Stimulated activated CD8-positive, alpha-beta memory T cell treated with anti-CD3 and anti-CD28 coated beads, Interleukin-15, amount 100 ng/mL, for 24 hours (primary cell): ENCODE measurements around the gene EZH1.
A peak's percentile ranks its signal among the peaks of the same experiment; 100 is the strongest.

Experiments used
- DNase-seq: peaks from one replicate; pipeline ENCODE4 v3.0.0-alpha.2; 2020; ENCODE audit warnings: low read depth

EZH1 gene

DNA sequence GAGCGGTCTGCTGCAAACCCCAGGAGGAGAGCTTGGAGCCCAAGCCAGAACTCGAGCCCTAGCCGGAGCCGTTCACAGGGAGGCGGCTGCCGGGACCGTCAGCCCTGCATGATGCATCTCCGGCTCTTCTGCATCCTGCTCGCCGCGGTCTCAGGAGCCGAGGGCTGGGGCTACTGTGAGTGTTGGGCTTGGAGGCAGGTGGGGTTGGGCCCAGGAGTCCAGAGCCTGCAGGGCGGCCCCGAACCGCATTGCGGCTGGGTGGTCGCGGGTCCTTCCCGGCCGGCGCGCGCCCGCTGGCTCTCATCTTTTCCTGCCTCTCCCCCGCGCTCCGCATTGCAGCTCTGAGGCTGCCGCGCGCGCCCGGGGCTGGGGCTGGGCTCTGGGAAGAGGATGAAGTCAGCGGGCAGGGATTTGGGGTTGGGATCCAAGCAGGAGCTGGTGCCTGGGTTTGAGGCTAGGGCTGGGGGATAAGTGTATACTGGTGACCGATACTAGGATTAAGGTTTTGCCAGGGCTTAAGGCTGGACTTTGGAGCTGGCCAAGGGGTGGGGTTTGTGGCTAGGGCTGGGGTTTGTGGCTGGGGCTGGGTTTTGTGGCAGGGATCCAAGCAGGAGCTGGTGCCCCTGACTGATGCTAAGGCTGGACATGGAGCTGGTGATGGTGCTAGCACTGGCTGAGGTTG lies 62.0 kb downstream of the EZH1 start:
- DNase-seq = no peak

DNA sequence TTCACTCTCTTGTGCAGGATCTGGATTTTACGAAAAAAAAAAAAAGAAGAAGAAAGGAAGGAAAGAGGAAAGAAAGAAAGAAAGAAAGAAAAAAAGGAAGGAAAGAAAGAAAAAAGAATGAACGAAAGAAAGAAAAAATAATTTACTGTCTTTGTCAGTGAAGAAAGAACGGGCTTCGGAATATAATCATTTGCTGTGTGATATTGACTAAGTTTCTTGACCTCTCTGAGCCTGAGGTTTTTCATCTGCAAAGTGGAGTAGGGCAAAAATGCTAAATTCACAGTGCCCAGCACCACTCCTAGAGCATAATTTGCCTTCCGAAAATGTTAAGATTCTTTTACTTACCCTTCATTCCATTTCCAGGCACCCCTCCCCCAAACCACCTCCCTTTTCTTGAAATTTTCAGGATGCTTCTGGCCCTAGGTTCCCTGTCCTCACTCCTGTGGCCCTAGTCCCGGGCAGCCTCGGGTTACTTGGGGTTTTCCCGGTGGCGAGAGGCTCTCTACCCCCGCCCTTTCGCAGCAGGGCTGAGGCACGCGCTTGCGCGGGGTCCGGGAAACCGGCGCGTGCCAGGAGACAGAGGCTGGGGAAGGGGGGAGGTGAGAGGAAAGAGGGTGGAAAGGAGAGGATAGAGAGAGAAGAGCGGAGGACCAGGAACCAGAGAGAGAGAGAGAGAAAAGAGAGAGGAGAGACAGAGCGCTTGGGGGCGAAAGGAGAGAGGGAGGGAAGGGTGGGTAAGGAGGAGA lies 62.7 kb downstream of the EZH1 start, which contains the start of gene CNTNAP1:
Gene CNTNAP1 (plus strand): TSS at position 556 of the 746 bp plus-strand sequence. CDS start 299 bp downstream, outside the sequence.
- DNase-seq = no peak

DNA sequence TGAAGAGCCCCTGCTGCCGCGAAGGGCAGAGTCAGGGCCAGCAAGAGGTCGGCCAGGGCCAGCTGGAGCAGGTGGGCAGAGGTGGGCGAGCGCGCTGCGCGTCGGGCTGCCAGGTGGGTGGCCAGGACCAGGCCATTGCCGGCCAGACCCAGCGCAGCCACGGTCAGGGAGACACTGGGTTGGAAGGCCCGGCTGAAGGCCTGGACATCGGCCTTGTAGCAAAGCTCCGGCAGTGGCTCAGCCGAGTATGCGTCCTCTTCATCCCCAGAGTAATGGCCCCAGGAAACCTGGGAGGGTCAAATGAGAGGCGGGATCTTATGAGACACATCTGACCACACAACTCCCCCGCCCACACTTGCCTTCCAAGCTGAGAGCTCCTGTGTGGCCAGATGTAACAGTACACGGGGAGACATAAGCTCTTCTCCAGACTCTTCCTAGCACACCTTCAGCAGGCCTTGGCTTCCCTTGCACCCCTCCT lies 64.5 kb downstream of the EZH1 start:
- no peak for DNase-seq

DNA sequence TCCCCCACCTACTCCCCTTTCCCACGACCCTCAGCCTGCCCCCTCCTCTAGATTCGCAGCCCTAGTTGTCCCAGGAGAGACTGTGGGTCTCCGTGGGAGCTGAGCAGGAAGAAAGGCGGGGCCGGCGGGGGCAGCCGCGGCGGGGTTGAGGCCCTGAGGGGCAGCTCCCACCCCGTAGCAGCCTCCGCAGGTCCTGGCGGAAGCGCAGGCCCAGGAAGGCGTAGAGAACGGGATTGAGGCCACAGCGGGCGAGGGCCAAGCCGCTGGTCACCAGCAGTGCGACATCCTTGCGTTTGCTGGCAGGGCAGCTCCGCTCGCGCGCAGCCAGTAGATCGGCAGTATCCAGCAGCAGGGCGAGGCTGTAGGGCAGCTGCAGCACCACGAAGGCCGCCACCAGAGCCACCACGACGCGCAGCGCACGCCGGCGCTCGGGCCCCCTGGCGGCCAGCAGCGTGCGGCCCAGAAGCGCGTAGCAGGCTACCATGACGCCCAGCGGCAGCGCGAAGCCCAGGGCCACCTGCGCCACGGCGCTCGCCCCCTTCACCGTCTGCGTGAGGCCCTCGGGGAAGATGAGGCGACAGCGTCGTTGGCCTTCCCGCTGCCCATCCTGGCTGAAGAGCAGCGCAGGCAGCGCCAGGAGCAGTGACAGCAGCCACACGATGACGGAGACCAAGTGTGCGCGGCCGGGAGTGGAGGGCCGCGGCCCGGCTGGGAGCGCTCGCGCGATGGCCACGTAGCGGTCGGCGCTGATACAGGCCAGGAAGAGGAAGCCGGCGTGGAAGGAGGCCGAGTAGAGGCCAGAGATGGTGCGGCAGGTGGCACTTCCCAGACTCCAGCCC lies 65.1 kb downstream of the EZH1 start:
- no peak for DNase-seq

DNA sequence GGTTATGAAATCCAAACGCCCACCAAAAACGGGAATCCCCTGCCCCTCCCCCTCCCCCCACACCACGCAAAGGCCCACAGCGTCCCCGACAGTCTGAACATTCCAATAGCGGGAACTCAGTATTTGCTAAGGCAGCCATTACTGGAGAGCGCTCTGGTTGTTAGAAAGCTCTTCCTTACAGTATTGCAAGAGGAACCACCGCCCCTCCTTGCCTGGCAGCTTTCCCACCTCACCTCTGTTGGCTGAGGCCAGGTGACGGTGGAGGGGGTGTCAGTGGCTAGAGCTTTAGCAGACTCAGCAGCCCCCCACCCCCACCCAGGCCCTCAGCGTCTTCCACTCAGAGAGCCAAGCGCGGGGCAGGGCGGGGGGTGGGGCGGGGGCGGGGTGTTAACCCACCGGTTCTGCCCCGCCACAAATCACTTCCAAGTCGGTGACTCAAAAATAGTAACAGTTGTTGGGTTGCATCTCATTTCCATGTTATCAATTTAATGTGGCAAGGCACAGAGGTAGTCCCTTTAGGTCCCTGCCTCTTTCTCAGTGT lies 65.8 kb downstream of the EZH1 start:
- no peak for DNase-seq

DNA sequence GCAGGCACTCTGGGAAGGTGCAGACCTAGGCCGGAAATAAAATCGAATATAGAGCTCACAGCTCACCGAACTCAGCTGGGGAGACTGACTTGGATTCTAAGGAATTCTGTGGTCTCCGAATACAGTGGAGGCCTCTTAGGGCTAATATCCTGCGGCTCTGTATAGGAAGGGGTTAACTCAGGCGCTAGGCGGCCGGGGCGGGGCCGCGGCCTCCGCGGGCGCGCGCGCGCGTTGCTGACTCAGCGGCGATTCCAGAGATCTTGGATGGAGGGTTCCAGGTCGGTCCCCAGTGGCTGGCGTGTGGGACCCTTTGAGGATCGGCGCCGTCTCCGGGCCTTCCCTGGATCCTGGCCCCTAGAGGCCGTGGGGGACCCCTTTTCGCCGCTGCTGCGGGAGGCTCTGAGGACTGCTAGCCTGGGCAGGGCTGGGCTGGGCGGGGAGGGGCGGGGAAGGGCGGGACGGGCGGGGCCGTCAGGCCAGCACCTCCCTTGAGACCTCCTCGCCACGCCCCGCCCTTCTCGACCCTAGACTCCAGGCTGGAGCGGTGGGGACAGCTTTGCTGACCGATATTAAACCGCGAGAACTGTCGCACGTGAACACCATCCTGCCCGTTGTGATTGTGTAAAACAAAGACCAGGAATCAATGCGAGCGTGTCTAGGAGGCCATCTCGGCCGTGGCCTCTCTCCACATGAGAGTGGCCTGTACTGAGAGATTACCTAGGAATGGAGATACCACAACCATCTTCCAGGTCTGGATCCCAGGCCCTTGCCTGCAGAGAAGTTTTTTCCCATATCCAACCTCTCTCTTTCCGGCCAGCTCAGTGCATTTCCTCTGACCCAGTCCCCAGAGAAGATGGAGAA lies 66.7 kb downstream of the EZH1 start:
- DNase-seq = no peak

DNA sequence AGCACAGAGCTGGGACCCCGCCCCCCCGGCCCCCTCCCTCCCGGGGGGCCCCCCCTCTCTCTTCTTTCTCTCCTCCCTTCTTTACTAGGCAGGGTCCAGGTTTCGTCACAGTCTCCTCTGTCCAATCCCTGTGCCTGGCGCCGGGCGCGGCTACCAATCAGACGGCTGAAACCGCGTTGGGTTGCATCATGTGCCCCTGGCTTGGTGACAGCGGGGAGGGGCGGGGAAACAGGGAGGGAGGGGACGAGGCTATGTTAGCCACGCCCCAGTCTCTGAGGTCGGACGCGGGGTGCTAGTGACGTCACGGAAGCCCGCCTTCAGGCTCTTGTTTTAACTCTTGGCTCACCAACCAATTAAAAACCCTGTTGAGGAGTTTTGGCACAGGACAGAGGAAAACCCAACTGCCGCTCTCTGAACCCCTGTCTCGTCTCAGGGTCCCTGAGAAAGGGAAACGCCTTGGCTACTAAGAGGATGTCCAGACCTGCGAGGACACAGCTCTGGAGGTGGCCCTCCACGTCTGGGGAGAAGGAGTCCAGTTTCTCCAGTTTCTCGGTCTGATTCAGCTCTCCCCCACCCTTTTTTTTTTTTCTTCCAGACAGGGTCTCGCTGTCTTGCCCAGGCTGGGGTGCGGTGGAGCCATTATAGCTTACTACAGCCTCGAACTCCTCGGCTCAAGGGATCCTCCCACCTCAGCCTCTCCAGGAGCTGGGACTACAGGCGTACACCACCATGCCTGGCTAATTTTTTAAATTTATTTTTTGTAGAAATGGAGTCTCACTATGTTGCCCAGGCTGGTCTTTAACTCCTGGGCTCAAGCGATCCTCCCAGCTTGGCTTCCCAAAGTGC lies 67.6 kb downstream of the EZH1 start:
- peak; percentile 93 for DNase-seq

DNA sequence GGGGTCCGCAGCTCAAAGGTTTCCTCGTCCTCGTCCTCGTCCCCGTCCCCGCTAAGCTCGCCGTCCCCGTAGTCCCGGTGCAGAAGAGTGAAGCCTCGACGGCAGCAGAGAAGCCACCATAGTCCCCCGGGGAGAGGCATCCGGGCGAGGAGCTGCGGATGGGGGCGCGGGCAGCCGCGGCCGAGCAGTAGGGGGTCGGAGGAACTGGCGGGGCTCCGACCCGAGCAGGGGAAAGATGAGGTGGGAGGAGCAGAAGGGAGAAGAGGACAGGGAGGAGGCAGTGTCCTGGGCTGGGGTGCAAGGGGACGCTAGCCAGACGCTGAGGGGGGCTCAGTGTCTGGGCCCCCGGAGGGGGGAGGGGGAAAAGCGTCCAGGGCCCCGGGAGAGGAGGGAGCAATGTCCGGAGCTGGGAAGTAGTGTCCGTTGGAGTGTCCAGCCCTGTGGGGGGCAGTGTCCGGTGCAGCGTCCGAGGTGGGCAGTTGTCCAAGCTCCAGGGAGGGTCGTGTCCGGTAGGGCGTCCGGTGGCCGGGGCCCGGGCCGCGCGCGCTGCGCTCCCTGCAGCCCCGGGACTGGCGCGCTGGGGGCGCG lies 68.3 kb downstream of the EZH1 start, which contains the start of gene PLEKHH3:
Gene PLEKHH3 (minus strand): TSS at position 571 of the 588 bp plus-strand sequence. CDS start 431 bp downstream, at position 140.
- DNase-seq = no peak

DNA sequence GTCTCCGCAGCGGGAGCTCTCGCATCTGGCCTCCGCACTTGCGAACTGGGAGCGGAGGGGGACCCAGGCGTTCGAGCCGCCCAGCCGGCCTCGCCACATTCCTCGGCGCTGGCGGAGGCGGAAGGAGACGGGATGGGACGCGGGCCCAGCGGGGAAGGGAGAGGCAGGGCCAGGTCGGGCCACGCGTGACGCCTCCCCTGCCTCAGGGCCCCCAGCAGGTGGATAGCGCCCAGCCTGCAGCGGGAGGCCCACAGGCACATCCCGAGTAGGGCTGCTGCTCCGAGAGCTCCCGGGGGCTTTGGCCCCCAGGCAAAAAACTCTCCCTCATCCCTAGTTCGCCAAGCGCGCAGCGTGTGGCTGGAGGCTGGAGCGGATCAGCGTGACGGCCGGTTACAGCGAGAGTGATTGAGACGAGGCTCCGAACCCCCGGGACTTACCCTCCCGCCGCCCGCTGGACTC lies 68.8 kb downstream of the EZH1 start:
- DNase-seq = no peak

DNA sequence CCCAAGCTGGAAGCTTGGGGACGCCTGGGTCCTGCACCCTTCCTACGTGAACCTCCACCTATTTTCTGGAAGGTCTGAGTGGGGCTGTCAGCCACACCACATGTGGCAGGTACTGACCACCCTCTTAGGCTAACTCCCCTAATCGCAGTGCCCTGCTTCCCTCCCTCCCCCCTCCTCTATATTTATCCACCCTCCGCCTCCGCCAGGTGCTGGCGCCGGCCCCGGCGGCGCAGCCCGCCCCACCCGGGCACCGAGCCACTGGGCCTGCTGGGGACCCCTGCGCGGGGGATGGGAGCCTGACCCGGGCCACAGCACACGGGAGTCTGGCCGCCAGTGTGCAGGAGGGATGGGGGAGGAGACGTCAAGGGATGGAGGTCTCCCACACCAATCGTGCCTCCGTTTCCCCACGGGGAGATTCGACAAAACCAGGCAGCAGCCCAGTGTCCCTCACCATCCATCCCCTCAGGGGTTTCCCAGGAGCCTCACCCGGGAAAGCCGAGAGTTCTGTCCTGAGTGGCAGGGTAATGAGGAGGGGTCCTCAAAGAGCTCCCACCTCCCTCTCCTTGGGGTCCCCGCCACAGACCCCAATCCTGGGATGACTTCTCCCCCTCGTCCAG lies 69.4 kb downstream of the EZH1 start:
- no peak for DNase-seq

DNA sequence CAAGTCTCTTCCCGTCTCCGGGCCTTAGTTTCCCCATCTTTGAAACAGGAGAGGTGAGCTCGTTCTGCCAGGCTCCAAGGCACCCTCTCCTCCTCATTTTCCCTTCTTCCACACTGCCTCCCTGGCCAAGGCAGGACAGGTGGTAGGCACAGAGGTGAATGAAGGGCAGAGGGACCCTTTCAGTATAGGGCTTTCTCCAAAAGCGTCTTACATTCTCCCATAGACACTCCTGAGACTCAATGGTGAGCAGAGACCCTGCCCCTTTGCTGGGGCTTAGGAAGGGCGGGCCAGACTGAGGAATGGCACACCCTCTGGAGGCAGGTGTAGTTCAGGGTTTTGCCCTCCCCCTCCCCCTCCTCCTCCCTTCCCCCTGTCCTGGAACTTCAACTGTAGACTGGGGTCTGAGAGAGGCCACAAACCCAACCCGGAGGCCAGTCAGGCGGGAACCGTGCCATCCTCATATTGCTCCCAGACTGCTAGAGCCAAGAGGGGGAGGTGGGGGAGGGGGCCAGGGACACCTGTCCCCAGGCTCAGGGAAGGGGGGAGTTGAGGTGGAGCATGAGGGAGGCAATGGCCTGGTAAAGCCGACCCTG lies 70.0 kb downstream of the EZH1 start:
- DNase-seq = no peak

DNA sequence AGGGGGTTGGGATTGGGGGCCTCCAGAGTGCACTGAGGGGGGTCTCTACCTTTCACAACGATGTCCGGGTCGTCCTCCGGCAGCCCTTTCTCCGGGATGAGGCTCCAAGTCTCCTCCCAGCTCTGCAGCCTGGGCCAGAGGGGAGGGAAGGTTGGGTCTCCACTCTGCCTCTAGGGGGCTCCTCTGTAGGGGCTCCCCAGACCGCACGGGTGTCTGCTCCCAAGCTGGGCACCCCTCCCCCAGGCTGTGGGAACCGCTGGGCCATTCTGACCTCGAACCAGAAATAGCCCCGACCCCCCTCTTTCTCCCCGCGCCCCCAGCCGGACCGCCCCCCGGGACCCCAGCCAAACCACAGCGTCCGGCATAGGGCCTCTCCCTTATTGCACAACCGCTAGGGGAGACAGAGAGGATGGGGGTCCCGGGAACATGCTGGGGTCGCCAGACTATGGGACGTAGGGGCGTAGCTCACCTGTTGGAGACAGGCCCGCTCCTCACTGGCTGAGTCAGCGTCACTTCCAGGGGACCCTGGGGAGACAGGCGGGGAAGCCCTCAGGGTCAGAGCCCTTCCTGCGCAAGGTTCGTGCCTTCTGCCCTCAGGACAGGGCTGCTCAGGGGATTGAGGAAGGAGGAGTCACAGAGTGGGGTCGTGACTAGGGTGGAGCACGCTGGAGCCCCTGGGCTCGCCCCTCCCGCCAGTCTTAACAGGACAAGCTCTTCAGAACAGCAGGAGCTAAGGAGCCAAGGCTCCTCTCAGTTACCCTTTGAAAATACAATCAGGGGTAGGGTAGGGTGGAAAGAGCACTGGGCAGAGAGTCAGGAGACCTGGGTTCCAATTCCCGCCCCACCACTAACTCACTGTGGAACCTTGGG lies 70.7 kb downstream of the EZH1 start:
- DNase-seq = no peak

DNA sequence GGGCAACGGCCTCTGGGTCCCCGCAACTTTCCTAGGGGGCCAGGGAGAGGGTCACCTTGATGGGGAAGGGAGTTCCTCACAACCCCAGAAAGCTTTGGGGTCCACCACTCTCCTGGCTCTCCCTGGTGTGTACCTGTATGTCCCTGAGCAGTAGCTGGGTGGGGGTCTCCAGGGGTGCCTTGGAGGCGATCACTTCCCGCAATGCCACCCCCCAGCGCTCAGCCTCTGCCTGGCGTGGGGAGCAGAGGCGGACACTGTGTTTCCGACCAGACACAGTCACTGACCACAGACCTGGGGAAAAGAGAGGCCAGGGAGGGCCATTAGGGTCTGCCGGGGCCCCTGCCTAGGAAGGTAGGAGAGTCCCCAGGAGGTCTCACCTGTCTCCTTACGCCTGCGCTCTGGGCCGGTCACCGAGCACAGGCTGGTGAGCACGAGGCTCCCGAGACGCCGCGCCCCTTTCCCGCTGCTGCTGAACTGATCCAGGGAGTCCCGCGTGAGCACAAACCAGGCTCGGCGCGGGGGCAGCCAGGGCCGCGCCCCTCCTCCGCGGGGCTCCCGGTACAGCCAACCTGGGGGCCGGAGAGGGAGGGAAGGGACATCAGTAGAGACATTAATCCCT lies 71.5 kb downstream of the EZH1 start:
- DNase-seq = no peak

DNA sequence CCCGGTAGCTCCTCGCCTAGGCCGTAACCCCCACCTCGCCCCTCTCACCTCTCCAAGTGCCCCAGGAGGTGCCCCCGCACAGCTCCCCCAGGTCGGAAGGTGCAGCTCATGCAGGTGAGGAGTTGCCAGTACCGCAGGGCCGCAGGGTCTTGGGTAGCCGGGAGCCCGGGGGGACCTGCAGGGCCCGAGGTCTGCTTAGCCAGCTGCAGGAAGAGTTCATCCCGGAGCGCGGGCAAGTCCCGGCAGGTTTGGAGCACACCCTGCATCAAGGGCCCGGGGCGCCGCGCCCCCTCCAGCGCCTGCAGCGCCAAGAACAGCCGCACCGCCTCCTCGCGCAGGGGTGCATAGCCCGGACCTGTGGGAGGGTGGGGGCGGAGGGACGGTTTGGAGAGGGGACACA lies 72.8 kb downstream of the EZH1 start:
- no peak for DNase-seq

DNA sequence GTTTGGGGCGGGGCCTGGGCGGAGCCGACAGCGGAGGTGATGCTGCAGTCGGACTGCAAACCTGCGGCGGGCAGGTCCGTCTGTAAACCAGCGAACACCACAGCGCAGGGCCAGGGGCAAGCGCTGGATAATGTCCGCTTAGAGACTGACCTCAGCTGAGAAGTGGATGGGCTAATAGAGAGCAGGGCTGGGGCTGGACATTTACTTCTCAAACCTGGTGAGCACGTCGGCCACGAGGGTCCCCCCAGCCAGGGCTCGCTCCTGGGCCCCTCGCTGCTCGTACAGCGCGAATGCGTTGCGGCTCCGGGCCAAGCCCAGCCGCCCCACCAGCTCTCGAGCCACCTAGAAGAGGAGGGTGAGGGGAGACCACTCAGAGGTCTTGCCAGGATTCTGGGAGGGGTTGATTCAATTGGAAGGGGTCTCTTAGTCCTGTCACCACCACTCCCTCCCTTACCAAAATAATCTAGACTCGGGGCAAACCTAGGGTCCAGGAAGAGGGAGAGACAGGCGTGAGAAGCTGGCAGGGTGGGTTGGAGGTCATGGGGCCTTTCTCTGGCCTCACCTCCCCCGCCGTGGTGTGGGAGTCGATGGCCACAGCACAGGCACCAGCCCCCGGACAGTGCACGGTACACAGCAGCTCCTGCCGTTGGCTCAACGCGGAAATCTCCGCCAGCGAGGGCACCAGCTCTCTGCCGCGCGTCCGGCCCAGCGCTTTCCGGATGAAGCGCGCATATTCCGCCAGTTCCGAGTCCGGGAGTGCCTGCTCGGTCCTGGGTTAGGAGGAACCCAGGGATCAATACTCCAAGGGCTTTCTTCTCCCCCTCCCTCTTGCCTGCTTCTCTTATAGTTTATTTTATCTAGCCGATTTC lies 73.8 kb downstream of the EZH1 start:
- DNase-seq = no peak
